Measurements from ENCODE around the gene LUZP1. TPM values are rescaled to one million over a fixed set of nuclear protein-coding genes. Genes with fewer than 3 reads are reported as not detected.
A peak's percentile ranks its signal among the peaks of the same experiment; 100 is the strongest.

The LUZP1 gene
- total RNA-seq, 1 experiment from 2014 or later: 22.4 TPM

- Histone ChIP-seq H3K9me3 (ENCODE audit: control insufficient read depth in 1 of 2, insufficient read depth in 1 of 2, low read depth in 1 of 2, low read length in 2 of 2) (no peaks in the 10 kb centered on the region), H4K20me1 (ENCODE audit: insufficient read depth) (no peaks in the 10 kb centered on the region), H3K79me2 (ENCODE audit: insufficient read depth, low read length) (no peaks in the 10 kb centered on the region), H3K9ac (ENCODE audit: low read length) (no peak overlapping the region), H3K36me3 (ENCODE audit: control insufficient read depth in 1 of 2, insufficient read depth in 2 of 2, low read length in 2 of 2) (no peaks in the 10 kb centered on the region), H3K4me1 (ENCODE audit: control insufficient read depth in 1 of 2, insufficient read depth in 2 of 2, low read length in 2 of 2) (peaks cover 12 to 45% of the 10 kb centered on the region in 2 experiments), H3K4me3 (replicated peaks in 1 of 2; ENCODE audit: low read depth in 1 of 2, low read length in 2 of 2) (no peak overlapping the region), H2AFZ (ENCODE audit: low read depth, low read length, poor library complexity, severe bottlenecking) (no peak overlapping the region), H3K27ac (ENCODE audit: low read depth, low read length) (no peak overlapping the region), H3K27me3 (ENCODE audit: insufficient read depth, low read length) (no peaks in the 10 kb centered on the region), H3K4me2 (ENCODE audit: low read length) (no peak overlapping the region), H3K9me2 (ENCODE audit: insufficient read depth) (no peaks in the 10 kb centered on the region)
- BruUV-seq (replicated peaks): no TSS peak
- DNase-seq (ENCODE audit: low read depth, low spot score) (no peak), ATAC-seq (no peak)
- CTCF ChIA-PET: interaction anchor here (1.1 to 1.5 kb wide), 2 partner anchors 26 to 193 kb away, joined by 3 to 4 read pairs; no protein-coding TSS in a partner anchor
- intact Hi-C loops (cut with micrococcal nuclease): loop anchor here (1.0 to 10.0 kb wide), 2 partner anchors 235 to 324 kb away; partner anchors contain the start of gene E2F2
- TF ChIP-seq EZH2 (IDR thresholded peaks at IDR 0.05) (no peak), RAD21 (IDR thresholded peaks at IDR 0.05; ENCODE audit: low read depth) (no peak), EGR1 (IDR thresholded peaks at IDR 0.05; ENCODE audit: low read depth) (no peak), SRF (IDR thresholded peaks at IDR 0.05; ENCODE audit: low read depth) (no peak), SP1 (IDR thresholded peaks at IDR 0.05; ENCODE audit: low read depth) (no peak), ELF1 (IDR thresholded peaks at IDR 0.05; ENCODE audit: borderline replicate concordance, low read depth) (no peak)
- RAD21 ChIA-PET (ENCODE audit: low non-redundant PET in 1 of 2, low total read pairs in 2 of 2, uncharacterized antibody in 2 of 2, unreplicated experiment in 2 of 2): no interaction called here
- POLR2A ChIA-PET: no interaction called here
Measured at GRCh38 chr1:23210963-23211362, 42.3 kb upstream of the LUZP1 start.

- Histone ChIP-seq H2AFZ (ENCODE audit: low read depth, low read length, poor library complexity, severe bottlenecking) (no peak overlapping the region), H3K9ac (ENCODE audit: low read length) (no peak overlapping the region), H4K20me1 (ENCODE audit: insufficient read depth) (no peaks in the 10 kb centered on the region), H3K79me2 (ENCODE audit: insufficient read depth, low read length) (no peaks in the 10 kb centered on the region), H3K27ac (ENCODE audit: low read depth, low read length) (no peak overlapping the region), H3K9me2 (ENCODE audit: insufficient read depth) (no peaks in the 10 kb centered on the region), H3K9me3 (ENCODE audit: control insufficient read depth in 1 of 2, insufficient read depth in 1 of 2, low read depth in 1 of 2, low read length in 2 of 2) (no peaks in the 10 kb centered on the region), H3K4me2 (ENCODE audit: low read length) (peak overlapping the region; percentile 20; the same call in 1 of the 2 replicates), H3K27me3 (ENCODE audit: insufficient read depth, low read length) (no peaks in the 10 kb centered on the region), H3K36me3 (ENCODE audit: control insufficient read depth in 1 of 2, insufficient read depth in 2 of 2, low read length in 2 of 2) (no peaks in the 10 kb centered on the region), H3K4me3 (replicated peaks in 1 of 2; ENCODE audit: low read depth in 1 of 2, low read length in 2 of 2) (no peak overlapping the region), H3K4me1 (ENCODE audit: control insufficient read depth in 1 of 2, insufficient read depth in 2 of 2, low read length in 2 of 2) (peaks cover 12 to 39% of the 10 kb centered on the region in 2 experiments)
- ATAC-seq: peak; percentile 85
- BruUV-seq (replicated peaks): no TSS peak
- peak; percentile 42 for DNase-seq (ENCODE audit: low read depth, low spot score)
- CTCF ChIA-PET: interaction anchor here (0.5 to 1.5 kb wide), 3 partner anchors 26 to 193 kb away, joined by 3 to 4 read pairs (median 4); no protein-coding TSS in a partner anchor
- TF ChIP-seq RAD21 (IDR thresholded peaks at IDR 0.05; ENCODE audit: low read depth) (peak; percentile 72), ATF3 (IDR thresholded peaks at IDR 0.05) (no peak), YY1 (IDR thresholded peaks at IDR 0.05; ENCODE audit: extremely low read depth, insufficient replicate concordance, low read depth, low read length) (no peak), CTCF (IDR thresholded peaks at IDR 0.05 in 2 of 3, conservative IDR thresholded peaks at IDR 0.05 in 1 of 3; ENCODE audit: borderline replicate concordance in 1 of 3, insufficient read depth in 1 of 3, low read depth in 2 of 3, low read length in 2 of 3) (peak; percentile 39 to 59 (median 53); a peak in 5 of 6 replicates), FOSL1 (IDR thresholded peaks at IDR 0.05; ENCODE audit: low read depth) (no peak), TCF7L2 (IDR thresholded peaks at IDR 0.05; ENCODE audit: borderline replicate concordance, extremely low read depth, insufficient read depth, insufficient read length) (no peak), ZBTB33 (IDR thresholded peaks at IDR 0.05; ENCODE audit: extremely low read depth, insufficient replicate concordance, low read length) (no peak), EZH2phosphoT487 (IDR thresholded peaks at IDR 0.05; ENCODE audit: borderline replicate concordance) (no peak), EZH2 (IDR thresholded peaks at IDR 0.05) (no peak), ZFX (IDR thresholded peaks at IDR 0.05) (no peak), SIN3A (IDR thresholded peaks at IDR 0.05; ENCODE audit: low read depth) (no peak), SRF (IDR thresholded peaks at IDR 0.05; ENCODE audit: low read depth) (no peak), SP1 (IDR thresholded peaks at IDR 0.05; ENCODE audit: low read depth) (no peak), CBX3 (IDR thresholded peaks at IDR 0.05; ENCODE audit: low read depth) (no peak)
- POLR2A ChIA-PET: interaction anchor here (1.0 kb wide), 1 partner anchor 14 kb away, joined by 5 read pairs; no protein-coding TSS in a partner anchor
- RAD21 ChIA-PET (ENCODE audit: low non-redundant PET in 1 of 2, low total read pairs in 2 of 2, uncharacterized antibody in 2 of 2, unreplicated experiment in 2 of 2): interaction anchor here in 1 of 2 experiments (0.5 to 1.0 kb wide), 2 partner anchors 229 to 234 kb away, joined by 3 to 4 read pairs; no protein-coding TSS in a partner anchor
- intact Hi-C loops (cut with micrococcal nuclease): loop anchor here (1.0 to 10.0 kb wide), 2 partner anchors 234 to 324 kb away; partner anchors contain the start of gene E2F2
Measured at GRCh38 chr1:23210351-23210785, 41.7 kb upstream of the LUZP1 start.
